Measurements from ENCODE around the gene GLUD1.
"Not testable (repeated sequence)": the region's sequence is repeated elsewhere in the genome, so short reads cannot be mapped to it uniquely, and the experiment has no call there.

The GLUD1 gene

GRCh38 chr10:87090779-87091178 is 3.9 kb downstream of the GLUD1 start:
- DNase-seq (ENCODE audit: low read depth in 1 of 2, low spot score in 1 of 2) = no peak

DNA sequence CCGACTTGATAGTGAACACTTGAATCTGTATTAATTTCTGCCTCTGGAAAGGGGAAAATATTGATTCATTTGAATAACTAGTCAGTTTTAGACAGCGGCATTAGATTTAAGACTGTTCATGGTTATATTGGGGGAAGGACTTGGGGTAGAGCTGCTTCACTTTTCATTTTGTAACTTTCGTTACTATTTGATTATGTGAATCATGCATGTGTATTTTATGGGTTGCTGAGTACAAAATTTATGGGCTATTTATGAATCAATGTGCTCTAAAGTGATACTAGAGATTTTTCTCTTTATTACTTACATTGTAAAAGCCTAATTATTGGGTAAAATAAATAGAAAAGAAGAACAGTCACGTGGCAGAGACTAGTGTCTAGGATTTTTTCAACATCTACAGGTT is 4.9 kb downstream of the GLUD1 start:
- no peak for DNase-seq (ENCODE audit: low read depth in 1 of 2, low spot score in 1 of 2)

- DNase-seq (ENCODE audit: low read depth in 1 of 2, low spot score in 1 of 2) = no peak
Measured at GRCh38 chr10:87085537-87085936, 9.1 kb downstream of the GLUD1 start.

- not testable (repeated sequence) for DNase-seq (ENCODE audit: low read depth in 1 of 2, low spot score in 1 of 2)
Measured at GRCh38 chr10:87084291-87084782, 10.3 kb downstream of the GLUD1 start.

DNA sequence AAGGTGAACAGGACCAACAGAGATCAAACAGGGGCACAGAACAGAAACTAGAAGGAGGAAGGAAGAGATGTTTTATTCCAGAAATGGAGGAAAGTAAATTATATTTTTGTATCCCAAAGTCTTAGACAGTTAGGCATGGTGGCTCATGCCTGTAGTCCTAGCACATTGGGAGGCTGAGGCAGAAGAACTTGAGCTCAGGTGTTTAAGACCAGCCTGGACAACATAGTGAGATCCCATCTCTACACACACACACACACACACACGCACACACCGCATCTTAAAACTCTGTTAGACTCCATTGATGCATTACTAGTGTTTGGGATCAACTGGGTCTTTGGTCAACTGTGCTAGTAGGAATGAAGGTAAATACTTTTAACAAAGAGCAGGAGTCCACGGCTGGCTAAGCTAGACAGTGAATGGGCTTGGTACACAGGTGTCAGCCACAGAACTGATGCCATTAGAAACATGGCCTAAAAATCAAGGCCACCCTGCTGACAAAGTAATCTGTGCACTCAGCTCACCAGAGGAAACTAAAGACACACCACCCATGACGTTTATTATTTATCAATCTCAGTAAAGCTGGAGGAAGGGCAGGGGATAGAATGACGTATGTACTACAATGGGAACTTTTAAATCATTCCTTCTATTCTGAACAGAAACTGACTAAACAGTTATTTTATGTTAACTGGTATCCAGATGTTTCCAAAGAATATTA is 10.9 kb downstream of the GLUD1 start:
- not testable (repeated sequence) for DNase-seq (ENCODE audit: low read depth in 1 of 2, low spot score in 1 of 2)

GRCh38 chr10:87082219-87082618 is 12.4 kb downstream of the GLUD1 start:
- DNase-seq (ENCODE audit: low read depth in 1 of 2, low spot score in 1 of 2) = not testable (repeated sequence)

GRCh38 chr10:87081574-87081973 is 13.1 kb downstream of the GLUD1 start:
- not testable (repeated sequence) for DNase-seq (ENCODE audit: low read depth in 1 of 2, low spot score in 1 of 2)

DNA sequence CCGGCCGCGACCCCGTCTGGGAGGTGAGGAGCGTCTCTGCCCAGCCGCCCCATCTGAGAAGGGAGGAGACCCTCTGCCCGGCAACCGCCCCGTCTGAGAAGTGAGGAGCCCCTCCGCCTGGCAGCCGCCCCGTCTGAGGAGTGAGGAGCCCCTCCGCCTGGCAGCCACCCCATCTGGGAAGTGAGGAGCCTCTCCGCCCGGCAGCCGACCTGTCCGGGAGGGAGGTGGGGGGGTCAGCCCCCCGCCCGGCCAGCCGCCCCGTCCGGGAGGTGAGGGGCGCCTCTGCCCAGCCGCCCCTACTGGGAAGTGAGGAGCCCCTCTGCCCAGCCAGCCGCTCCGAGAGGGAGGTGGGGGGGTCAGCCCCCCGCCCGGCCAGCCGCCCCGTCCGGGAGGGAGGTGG is 14.0 kb downstream of the GLUD1 start:
- DNase-seq (ENCODE audit: low read depth in 1 of 2, low spot score in 1 of 2) = not testable (repeated sequence)

DNA sequence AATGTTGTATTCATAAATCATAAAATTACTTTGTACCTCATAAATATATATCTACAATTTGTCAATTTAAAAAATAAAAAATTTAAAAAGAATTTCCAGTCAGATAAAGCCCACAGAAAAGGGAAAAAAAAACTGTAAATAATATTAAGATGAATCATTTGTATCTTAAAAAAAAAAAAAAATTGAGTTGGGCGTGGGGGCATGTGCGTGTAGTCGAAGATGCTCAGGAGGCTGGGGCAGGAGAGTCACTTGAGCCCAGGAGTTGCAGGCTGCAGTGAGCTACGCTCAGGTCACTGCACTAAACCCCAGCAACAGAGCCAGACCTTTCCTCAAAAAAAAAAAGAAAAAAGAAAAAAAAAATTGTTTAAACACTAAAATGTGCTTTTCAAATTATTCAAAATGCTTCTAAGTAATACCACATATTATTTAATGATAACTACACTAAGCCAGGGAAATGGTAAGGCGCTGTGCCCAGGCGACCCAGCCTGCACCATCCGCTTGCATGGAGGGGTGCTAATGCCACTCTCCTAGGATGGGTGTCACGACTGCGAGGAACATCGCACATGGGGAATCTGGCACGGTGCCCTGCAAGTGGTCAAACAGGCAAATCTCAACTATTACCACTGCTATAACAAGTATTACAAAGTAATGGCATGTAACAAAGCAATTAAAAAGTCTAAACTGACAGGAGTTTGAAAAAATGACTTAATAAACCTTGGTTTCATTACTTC is 15.4 kb downstream of the GLUD1 start:
- no peak for DNase-seq (ENCODE audit: low read depth in 1 of 2, low spot score in 1 of 2)

DNA sequence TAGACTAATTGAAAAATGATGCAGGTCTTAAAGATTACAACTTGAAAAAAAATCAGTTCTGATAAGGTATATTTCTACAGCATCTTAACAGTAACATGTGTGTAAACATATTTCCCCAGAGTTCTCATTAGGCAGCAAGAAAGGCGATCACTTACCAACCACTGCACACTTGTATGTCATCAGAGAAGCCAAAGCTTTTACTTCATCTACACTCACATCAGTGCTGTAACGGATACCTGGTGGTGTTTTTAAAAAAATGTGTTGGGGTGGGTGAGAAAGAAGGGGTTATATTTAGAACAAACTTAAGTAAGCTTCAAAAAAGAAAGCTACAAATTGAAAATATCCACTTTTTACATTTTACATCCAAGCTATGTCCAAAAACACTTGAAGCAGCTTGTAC is 18.2 kb downstream of the GLUD1 start:
- not testable (repeated sequence) for DNase-seq (ENCODE audit: low read depth in 1 of 2, low spot score in 1 of 2)

GRCh38 chr10:87072449-87072848 is 22.2 kb downstream of the GLUD1 start:
- DNase-seq (ENCODE audit: low read depth in 1 of 2, low spot score in 1 of 2) = no peak

DNA sequence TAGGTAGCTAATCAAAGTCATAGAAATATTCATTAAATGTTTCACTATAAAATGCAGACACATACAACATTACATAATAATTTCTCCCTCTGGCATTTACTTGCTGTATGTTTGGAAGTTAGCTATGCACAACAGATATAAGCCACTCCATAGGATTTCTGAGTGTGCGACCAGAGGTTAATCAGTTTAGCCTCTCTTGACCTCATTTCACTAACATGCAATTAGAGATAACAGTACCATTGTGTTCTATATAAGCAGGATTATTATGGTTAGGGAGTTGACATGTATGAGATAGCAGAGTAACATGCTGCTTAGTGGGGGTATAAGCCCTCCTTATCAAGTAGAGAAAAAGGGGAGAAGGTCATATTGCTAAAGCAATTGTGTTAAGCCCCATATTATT is 26.4 kb downstream of the GLUD1 start:
- no peak for DNase-seq (ENCODE audit: low read depth in 1 of 2, low spot score in 1 of 2)

DNA sequence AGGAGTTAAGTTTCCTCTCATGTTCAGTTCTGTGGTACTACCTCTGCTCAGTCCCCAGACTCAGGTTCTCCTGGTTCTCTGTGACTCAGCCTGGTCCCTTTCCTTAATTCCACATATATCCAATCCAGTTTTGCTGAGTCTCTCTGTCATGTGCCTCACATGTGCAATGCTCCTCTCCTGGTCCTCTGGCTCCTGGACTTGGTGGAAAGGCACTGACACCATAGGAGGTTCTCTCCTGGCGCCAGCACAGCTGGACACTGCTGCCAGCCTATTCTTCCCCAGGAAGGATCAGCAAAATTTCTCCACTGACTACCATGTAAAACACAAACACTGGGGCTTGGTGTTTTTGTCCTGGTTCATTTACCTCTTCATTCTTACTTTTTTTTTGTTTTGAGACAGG is 27.8 kb downstream of the GLUD1 start:
- no peak for DNase-seq (ENCODE audit: low read depth in 1 of 2, low spot score in 1 of 2)

DNA sequence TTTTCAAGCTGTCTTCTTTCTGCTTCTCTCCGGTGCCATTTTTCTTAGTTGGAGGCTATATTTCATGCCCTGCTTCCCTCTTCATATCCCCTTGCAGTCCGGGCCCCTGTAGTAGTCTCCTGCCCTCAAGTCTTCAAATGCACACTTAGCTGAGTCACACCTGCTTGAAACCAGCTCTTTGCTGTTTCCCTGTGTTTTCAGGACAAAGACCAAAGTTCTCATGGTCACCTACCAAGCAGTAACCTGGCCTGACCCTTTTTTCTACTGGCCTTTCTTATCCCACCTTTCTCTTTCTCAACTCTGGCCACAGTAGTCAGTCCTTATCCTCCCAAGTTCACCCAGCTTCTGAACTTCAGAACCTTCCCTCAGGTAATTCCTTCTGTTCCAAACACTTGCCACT is 28.5 kb downstream of the GLUD1 start:
- DNase-seq (ENCODE audit: low read depth in 1 of 2, low spot score in 1 of 2) = no peak

DNA sequence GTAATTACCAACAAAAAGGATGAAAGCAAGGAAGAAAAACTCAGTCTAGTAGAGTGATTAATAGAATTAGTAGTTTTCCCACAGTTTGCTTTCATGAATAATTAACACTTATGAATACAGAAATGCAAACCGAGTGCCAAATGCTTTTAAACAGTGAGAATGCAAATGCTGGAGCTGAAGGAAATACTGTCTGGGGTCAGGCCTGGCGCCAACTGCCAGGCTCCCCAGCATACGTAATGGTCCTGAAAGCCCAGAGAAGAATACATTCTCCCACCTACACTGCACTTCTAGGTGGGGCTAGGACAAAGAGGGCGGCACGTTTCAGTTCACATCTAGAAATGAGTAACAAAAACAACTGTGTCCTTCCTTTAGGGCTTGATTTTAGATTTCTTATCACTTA is 30.0 kb downstream of the GLUD1 start:
- DNase-seq (ENCODE audit: low read depth in 1 of 2, low spot score in 1 of 2) = no peak

DNA sequence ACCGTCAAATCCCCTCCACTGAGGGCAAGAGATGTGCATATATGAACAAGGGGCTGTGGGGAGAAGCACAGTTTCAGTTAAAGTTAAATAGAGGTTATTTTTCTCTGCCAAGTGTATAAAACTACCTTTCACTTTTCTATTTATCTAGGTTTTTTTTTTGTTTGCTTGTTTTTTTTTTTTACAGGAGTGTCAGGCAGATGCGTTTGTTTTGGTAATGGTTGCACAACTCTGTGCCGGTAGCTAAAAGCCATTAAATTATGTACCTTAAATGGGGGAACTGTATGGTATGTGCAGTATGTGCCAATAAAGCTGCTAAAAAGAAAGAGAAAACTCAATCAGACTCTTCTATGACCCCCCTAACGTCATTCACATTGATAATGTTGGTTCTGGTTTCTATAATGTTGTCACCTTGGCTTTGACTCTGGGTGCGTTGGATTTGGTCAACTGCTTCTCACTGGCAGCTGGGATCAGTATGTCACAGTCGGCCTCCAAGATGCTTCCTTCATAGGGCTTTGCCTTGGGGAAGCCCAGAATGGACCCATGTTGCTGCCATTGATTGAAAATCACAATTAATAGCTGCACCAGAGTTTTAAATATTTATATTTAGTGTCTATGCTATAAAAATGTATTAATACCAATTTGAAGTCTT is 34.2 kb downstream of the GLUD1 start:
- no peak for DNase-seq (ENCODE audit: low read depth in 1 of 2, low spot score in 1 of 2)

GRCh38 chr10:87059401-87059800 is 35.2 kb downstream of the GLUD1 start:
- DNase-seq (ENCODE audit: low read depth in 1 of 2, low spot score in 1 of 2) = no peak

GRCh38 chr10:87058171-87058570 is 36.5 kb downstream of the GLUD1 start:
- no peak for DNase-seq (ENCODE audit: low read depth in 1 of 2, low spot score in 1 of 2)

DNA sequence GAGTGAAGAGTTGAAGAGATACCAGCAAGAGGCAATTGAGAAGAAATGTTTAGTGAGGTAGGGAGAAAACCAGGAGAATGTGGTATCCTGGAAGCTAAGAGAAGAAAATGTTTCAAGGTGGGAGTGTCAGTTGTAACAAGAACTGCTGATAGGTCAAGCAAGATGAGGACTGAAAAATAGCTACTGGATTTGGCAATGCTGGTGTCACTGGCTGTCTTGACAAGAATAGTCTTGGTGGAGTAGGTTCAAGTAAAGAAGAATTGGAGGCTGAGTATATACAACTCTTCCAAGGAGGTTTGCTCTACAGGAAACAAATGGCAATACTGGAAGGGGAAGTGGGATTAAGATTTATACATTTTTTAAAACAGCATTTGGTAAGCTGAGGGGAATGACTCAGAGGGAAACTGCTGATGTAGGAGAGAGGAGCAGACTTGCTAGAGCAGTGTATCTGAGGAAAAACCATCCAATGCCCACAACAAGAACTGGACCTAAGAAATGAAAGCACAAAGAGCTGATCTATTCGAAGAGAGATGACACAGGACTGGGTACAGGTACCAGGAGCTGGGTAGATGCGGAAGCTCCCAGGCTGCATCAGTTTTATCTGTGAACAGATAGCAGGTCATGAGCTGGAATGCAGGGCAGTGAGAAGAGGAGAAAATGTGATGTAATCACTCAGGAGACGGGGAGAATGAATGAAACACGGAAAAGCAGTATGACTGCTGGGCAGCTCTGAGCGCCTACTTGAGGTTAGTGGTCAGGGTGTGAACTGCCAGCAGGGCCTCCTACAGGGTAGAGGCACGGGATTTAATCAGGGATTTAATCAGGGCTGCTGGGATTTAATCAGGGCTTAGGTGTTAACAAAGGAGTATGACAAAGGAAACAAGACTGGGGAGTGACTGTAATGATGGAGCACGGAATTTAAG is 40.0 kb downstream of the GLUD1 start:
- DNase-seq (ENCODE audit: low read depth in 1 of 2, low spot score in 1 of 2) = no peak

DNA sequence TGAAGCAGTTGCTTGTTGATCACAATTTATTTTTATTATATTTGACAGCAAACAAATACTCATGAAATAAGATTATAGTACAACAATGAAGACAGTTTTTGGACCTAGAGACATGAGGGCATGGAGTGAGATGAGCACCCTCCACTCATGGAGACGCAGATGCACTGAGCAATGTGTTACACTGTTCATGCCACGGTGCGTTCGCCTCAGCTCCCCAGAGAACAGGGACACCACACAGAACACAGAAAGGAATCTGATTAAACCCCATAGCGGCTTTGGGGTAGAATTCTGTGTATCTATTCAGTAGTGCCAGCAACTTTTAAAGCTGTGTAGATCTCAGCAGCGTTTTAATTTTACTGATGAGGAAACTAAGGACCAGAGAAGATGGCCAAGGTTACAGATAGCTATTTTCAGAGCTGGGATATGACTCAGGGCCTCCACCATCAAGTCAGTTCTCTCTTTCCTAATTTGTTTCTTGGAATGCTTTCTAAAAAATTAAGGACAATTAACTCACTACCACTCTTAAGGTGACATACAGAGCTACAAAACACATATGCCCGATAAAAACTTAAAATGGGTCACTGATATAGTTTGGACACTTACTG is 41.0 kb downstream of the GLUD1 start:
- DNase-seq (ENCODE audit: low read depth in 1 of 2, low spot score in 1 of 2) = no peak

DNA sequence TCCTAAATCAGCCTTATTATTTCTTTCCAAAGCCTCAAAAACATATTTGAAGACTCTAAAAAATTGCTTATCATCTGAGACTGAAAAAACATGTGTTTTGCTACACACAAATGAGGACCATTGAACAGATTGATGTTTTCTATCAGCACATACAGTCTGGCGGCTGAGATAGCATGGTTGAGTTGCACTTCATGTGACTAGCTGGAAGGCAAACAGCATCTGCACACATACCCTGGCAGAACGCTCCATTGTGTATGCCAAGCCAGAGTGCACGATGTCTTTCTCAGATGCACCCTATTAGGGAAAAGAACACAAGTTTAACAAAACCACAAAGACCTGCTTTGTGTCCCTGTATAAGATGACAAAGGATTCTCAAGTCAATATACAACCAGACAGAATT is 41.5 kb downstream of the GLUD1 start:
- no peak for DNase-seq (ENCODE audit: low read depth in 1 of 2, low spot score in 1 of 2)

Data from activated T-helper 1 cell treated with anti-CD3 and anti-CD28 coated beads, Interleukin-2, amount 50 U/mL, for 16 hours (primary cell).